Effector memory CD4-positive, alpha-beta T cell (primary cell): ENCODE results near the gene SNX32.

Experiments
- DNase-seq, 3 donors: peaks; one replicate each; pipeline ENCODE4 v3.0.0-alpha.2; 2020
- H3K27ac ChIP-seq: 2 replicates; pipeline ENCODE4 v1.7.0; 2013; ENCODE audit warnings: mild to moderate bottlenecking, low read length, moderate library complexity; ENCODE audit not compliant: insufficient read depth, poor library complexity, severe bottlenecking
- H3K27me3 ChIP-seq: replicated peaks from 2 replicates; pipeline ENCODE4 v1.7.0; 2013; ENCODE audit warnings: mild to moderate bottlenecking, low read length; ENCODE audit not compliant: insufficient read depth, control insufficient read depth, poor library complexity, severe bottlenecking
- H3K36me3 ChIP-seq: 2 replicates; pipeline ENCODE4 v1.7.0; 2013; ENCODE audit warnings: mild to moderate bottlenecking, low read length, moderate library complexity; ENCODE audit not compliant: control insufficient read depth, insufficient read depth
- H3K4me1 ChIP-seq: 2 replicates; pipeline ENCODE4 v1.7.0; 2013; ENCODE audit warnings: low read length, mild to moderate bottlenecking; ENCODE audit not compliant: control insufficient read depth, insufficient read depth, poor library complexity, severe bottlenecking
- H3K4me3 ChIP-seq: 2 replicates; pipeline ENCODE4 v1.7.0; 2013; ENCODE audit warnings: low read length, low read depth, mild to moderate bottlenecking; ENCODE audit not compliant: insufficient read depth, poor library complexity, severe bottlenecking
- H3K9me3 ChIP-seq: 2 replicates; pipeline ENCODE4 v1.7.0; 2013; ENCODE audit warnings: mild to moderate bottlenecking, low read length, moderate library complexity; ENCODE audit not compliant: control insufficient read depth

The SNX32 gene

GRCh38 chr11:65790104-65790901, 43.5 kb upstream of the SNX32 start:
- Histone ChIP-seq H3K9me3 (no peaks in the 10 kb centered on the region), H3K36me3 (no peaks in the 10 kb centered on the region), H3K4me1 (peaks cover 28% of the 10 kb centered on the region), H3K27me3 (peaks cover 24% of the 10 kb centered on the region), H3K27ac (no peak overlapping the region), H3K4me3 (no peak overlapping the region)
- no peak for DNase-seq

GRCh38 chr11:65790902-65791650, 42.7 kb upstream of the SNX32 start:
- Histone ChIP-seq H3K36me3 (no peaks in the 10 kb centered on the region), H3K27me3 (peaks cover 22% of the 10 kb centered on the region), H3K9me3 (no peaks in the 10 kb centered on the region), H3K4me3 (no peak overlapping the region), H3K4me1 (peaks cover 21% of the 10 kb centered on the region), H3K27ac (no peak overlapping the region)
- DNase-seq: no peak

GRCh38 chr11:65791719-65792213, 42.0 kb upstream of the SNX32 start:
- Histone ChIP-seq H3K4me1 (peaks cover 17% of the 10 kb centered on the region), H3K36me3 (no peaks in the 10 kb centered on the region), H3K9me3 (no peaks in the 10 kb centered on the region), H3K27me3 (peaks cover 19% of the 10 kb centered on the region), H3K4me3 (no peak overlapping the region), H3K27ac (no peak overlapping the region)
- DNase-seq: peak in 1 of 3 donors; percentile 24

- H3K36me3 ChIP-seq: no peaks in the 10 kb centered on the region
- no peaks in the 10 kb centered on the region for H3K9me3 ChIP-seq
- DNase-seq: no peak
- no peak overlapping the region for H3K27ac ChIP-seq
- H3K27me3 ChIP-seq: peaks cover 15% of the 10 kb centered on the region
- peaks cover 17% of the 10 kb centered on the region for H3K4me1 ChIP-seq
- no peak overlapping the region for H3K4me3 ChIP-seq
These were observed 41.3 kb upstream of the SNX32 start for GRCh38 chr11:65792456-65792855.

- Histone ChIP-seq H3K36me3 (no peaks in the 10 kb centered on the region), H3K27ac (no peak overlapping the region), H3K4me1 (peaks cover 10% of the 10 kb centered on the region), H3K9me3 (no peaks in the 10 kb centered on the region), H3K27me3 (peaks cover 8% of the 10 kb centered on the region), H3K4me3 (no peak overlapping the region)
- no peak for DNase-seq
These were observed 40.6 kb upstream of the SNX32 start for GRCh38 chr11:65793144-65793581.

GRCh38 chr11:65793625-65794400, 40.0 kb upstream of the SNX32 start:
- no peaks in the 10 kb centered on the region for H3K9me3 ChIP-seq
- peaks cover 7% of the 10 kb centered on the region for H3K4me1 ChIP-seq
- no peak overlapping the region for H3K27ac ChIP-seq
- H3K36me3 ChIP-seq: no peaks in the 10 kb centered on the region
- no peak for DNase-seq
- peaks cover 2% of the 10 kb centered on the region for H3K27me3 ChIP-seq
- H3K4me3 ChIP-seq: no peak overlapping the region

GRCh38 chr11:65794570-65795510, 38.9 kb upstream of the SNX32 start:
- Histone ChIP-seq H3K4me3 (no peak overlapping the region), H3K27ac (no peak overlapping the region), H3K27me3 (no peaks in the 10 kb centered on the region), H3K36me3 (no peaks in the 10 kb centered on the region), H3K9me3 (no peaks in the 10 kb centered on the region), H3K4me1 (peaks cover 7% of the 10 kb centered on the region)
- DNase-seq: no peak

GRCh38 chr11:65796726-65797601, 36.8 kb upstream of the SNX32 start:
- DNase-seq: no peak
- Histone ChIP-seq H3K9me3 (no peaks in the 10 kb centered on the region), H3K27me3 (no peaks in the 10 kb centered on the region), H3K27ac (no peak overlapping the region), H3K36me3 (no peaks in the 10 kb centered on the region), H3K4me3 (no peak overlapping the region), H3K4me1 (no peaks in the 10 kb centered on the region)
